Colonic mucosa (tissue), 4 donors: ENCODE measurements around the gene GNB1. TPM values are rescaled to one million over a fixed set of nuclear protein-coding genes. Genes with fewer than 3 reads are reported as not detected.

Experiments used
- DNase-seq: peaks from one replicate; pipeline ENCODE4 v3.0.0-alpha.2; 2020
- H3K27ac ChIP-seq: fragments of 200-600 bp; one replicate; pipeline ENCODE4 v1.8.0; 2021
- H3K27me3 ChIP-seq: fragments of 200-600 bp; one replicate; pipeline ENCODE4 v1.8.0; 2021
- H3K36me3 ChIP-seq: fragments of 200-600 bp; one replicate; pipeline ENCODE4 v1.8.0; 2021
- H3K4me1 ChIP-seq: fragments of 200-600 bp; one replicate; pipeline ENCODE4 v1.8.0; 2021; ENCODE audit warnings: mild to moderate bottlenecking
- H3K4me3 ChIP-seq: fragments of 200-600 bp; one replicate; pipeline ENCODE4 v1.8.0; 2021
- H3K9ac ChIP-seq, 2 donors: one replicate each; pipeline ENCODE4 v1.7.0; 2013; ENCODE audit warnings: control low read depth in 2 of 2, low read depth in 2 of 2, low read length in 2 of 2
- H3K9me3 ChIP-seq: fragments of 200-600 bp; one replicate; pipeline ENCODE4 v1.8.0; 2021
- intact Hi-C: fragments of 100-400 bp; cut with DNase I; formaldehyde crosslinking; loops from one replicate; pipeline ENCODE4 v1.14.1; 2022
- total RNA-seq, 2 donors: library from RNA; stranded (reverse); fragmentation: NEBNext Ultra II Directional in 1 of 2; extraction: Animal tissue kit (Norgen Biotek cat#: 25700) in 1 of 2; gene quantifications; one replicate each; pipeline ENCODE4 v1.2.1, GENCODE V29; 2021
- TF ChIP-seq, protein P1 (sequence below): fragments of 200-600 bp; IDR thresholded peaks from one replicate; pipeline ENCODE4 v1.8.0; 2022; ENCODE audit warnings: antibody characterized with exemption, mild to moderate bottlenecking
- donor health status: healthy.
- donor health status: DM: no; HTN: no; CAD: no.
- donor health status: DM: no; HTN: no; CAD: no.

Gene GNB1
- total RNA-seq, 2 donors from 2014 or later, result 281 to 367 TPM

DNA sequence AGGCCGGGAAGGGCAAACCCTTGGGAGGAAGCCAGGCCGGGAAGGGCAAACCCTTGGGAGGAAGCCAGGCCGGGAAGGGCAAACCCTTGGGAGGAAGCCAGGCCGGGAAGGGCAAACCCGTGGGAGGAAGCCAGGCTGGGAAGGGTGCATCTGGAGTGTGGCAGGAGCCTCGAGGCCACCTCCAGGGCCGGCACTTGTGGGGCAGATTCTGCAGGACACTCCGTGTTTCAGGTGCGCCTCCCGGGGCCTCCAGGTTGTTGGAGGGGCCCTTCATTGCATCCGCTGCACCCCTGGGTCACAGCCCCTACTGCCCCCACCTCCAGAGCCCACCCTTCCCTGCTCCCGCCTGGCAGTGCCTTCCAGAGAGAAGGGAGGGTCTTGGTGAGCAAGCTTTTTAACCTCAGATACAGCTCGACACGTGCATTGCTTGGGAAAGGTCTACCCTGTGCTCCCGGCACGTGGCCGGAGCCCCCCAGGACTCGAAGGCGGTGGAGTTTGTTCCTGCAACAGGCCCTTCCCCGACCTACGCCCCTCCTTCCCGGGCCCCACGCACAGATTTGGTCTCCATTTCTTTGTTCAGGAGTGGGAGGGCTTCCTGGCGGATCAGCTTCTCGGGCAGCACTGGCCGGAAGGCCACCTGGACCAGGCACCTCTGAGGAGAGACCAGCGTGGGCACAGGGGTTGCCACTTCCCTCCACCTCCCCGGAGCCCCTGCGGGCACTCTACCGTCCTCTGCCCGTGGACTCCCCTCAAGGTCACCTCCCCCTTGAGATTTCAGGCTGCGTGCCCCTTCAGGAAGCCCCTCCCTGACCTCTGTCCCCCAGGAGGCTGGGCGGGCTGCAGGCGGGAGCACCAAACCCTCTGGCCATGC is 37.6 kb upstream of the GNB1 start:
- no peaks in the 10 kb centered on the region for H3K4me1 ChIP-seq
- TF ChIP-seq, protein P1, sequence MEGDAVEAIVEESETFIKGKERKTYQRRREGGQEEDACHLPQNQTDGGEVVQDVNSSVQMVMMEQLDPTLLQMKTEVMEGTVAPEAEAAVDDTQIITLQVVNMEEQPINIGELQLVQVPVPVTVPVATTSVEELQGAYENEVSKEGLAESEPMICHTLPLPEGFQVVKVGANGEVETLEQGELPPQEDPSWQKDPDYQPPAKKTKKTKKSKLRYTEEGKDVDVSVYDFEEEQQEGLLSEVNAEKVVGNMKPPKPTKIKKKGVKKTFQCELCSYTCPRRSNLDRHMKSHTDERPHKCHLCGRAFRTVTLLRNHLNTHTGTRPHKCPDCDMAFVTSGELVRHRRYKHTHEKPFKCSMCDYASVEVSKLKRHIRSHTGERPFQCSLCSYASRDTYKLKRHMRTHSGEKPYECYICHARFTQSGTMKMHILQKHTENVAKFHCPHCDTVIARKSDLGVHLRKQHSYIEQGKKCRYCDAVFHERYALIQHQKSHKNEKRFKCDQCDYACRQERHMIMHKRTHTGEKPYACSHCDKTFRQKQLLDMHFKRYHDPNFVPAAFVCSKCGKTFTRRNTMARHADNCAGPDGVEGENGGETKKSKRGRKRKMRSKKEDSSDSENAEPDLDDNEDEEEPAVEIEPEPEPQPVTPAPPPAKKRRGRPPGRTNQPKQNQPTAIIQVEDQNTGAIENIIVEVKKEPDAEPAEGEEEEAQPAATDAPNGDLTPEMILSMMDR, result no peak
- intact Hi-C loops, result no loop called here
- H3K4me3 ChIP-seq, result no peak overlapping the region
- no peaks in the 10 kb centered on the region for H3K36me3 ChIP-seq
- H3K9ac ChIP-seq, result no peak overlapping the region
- DNase-seq, result no peak
- no peaks in the 10 kb centered on the region for H3K27me3 ChIP-seq
- no peak overlapping the region for H3K27ac ChIP-seq
- no peaks in the 10 kb centered on the region for H3K9me3 ChIP-seq

DNA sequence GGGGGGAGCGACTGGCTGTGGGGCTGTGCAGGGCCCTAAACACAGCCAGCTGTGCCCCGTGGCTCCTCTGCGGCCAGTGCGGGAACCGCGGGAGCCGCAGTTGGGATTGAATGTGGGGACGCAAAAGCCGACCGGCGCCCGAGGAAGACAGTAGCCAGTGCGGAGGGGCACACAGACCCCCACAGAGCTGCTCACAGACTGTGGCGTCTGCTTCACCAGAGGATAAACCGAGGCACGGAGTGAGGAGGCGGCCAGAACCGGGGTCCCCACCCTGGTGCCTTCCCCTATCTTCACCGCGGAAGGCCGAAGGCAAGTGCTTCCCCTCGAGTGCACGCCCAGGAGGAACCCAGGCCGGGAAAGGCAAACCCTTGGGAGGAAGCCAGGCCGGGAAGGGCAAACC is 36.9 kb upstream of the GNB1 start:
- no peaks in the 10 kb centered on the region for H3K36me3 ChIP-seq
- H3K27me3 ChIP-seq, result no peaks in the 10 kb centered on the region
- no peaks in the 10 kb centered on the region for H3K9me3 ChIP-seq
- H3K4me3 ChIP-seq, result no peak overlapping the region
- no peaks in the 10 kb centered on the region for H3K4me1 ChIP-seq
- DNase-seq, result no peak
- TF ChIP-seq, protein P1, result no peak
- intact Hi-C loops, result no loop called here
- H3K9ac ChIP-seq, result no peak overlapping the region
- H3K27ac ChIP-seq, result no peak overlapping the region

DNA sequence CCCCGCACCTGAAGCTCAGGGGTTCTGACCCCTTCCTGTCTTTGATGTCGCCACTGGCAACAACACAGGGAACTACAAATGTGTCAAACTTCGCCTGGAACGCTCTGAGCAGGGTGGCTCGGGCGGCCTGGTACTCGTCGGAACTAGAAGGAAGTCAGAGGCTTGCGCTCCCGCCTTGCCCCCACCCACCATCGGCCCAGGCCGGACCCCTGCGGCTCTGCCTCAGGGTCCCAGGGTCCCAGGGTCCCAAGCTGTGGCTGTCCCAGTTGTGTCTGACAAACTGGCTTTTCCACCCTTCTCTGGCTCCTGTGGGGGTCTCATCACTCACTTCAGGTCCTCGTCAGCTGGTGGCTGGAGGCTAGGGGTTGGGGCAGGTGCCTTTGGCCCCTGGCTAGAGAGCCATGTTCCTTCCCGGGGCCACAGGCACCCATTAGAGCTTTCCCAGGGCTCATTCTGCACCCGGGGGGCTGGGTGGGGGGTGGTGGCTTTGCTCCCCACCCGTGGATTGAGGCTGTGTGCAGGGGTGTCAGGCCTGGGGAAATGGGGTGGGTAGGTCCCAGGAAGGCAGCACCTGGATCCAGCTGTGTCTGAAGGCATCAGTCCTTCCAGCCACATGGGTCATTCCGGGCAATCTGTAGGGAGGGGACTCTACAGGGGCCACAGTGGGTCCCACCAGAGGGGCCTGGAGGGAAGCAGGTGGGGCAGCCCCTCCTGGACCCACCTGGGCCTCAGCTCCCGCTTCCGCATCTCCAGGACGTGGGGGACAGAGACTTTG is 36.2 kb upstream of the GNB1 start:
- intact Hi-C loops, result no loop called here
- TF ChIP-seq, protein P1, result no peak
- no peaks in the 10 kb centered on the region for H3K4me1 ChIP-seq
- no peak overlapping the region for H3K4me3 ChIP-seq
- H3K36me3 ChIP-seq, result no peaks in the 10 kb centered on the region
- H3K27me3 ChIP-seq, result no peaks in the 10 kb centered on the region
- no peak overlapping the region for H3K27ac ChIP-seq
- H3K9me3 ChIP-seq, result no peaks in the 10 kb centered on the region
- H3K9ac ChIP-seq, result no peak overlapping the region
- DNase-seq, result no peak

DNA sequence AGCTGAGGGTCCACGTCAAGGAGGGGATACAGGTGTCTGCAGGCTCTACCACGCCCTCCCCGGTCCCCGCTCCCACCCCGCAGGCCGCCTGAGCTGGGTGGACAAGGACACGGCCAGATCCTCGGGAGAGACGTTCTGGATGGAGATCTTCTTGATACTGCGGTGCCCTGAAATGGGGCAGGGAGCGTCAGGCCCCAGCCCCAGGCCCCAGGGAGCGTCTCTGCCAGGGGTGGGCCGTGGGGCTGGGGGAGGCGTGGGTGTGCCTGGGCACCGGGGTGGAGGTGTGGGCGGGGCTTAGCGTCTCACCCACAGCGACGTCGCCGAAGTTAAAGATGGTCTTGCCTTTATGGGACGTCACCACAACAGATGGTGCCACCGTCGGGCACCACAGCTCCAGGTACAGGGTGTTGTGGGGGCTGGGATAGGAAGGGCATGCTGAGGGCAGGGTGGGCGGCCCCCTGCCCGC is 35.5 kb upstream of the GNB1 start:
- H3K27ac ChIP-seq, result no peak overlapping the region
- H3K4me1 ChIP-seq, result no peaks in the 10 kb centered on the region
- intact Hi-C loops, result no loop called here
- no peak overlapping the region for H3K9ac ChIP-seq
- H3K4me3 ChIP-seq, result no peak overlapping the region
- DNase-seq, result no peak
- TF ChIP-seq, protein P1, result no peak
- no peaks in the 10 kb centered on the region for H3K36me3 ChIP-seq
- no peaks in the 10 kb centered on the region for H3K9me3 ChIP-seq
- no peaks in the 10 kb centered on the region for H3K27me3 ChIP-seq

DNA sequence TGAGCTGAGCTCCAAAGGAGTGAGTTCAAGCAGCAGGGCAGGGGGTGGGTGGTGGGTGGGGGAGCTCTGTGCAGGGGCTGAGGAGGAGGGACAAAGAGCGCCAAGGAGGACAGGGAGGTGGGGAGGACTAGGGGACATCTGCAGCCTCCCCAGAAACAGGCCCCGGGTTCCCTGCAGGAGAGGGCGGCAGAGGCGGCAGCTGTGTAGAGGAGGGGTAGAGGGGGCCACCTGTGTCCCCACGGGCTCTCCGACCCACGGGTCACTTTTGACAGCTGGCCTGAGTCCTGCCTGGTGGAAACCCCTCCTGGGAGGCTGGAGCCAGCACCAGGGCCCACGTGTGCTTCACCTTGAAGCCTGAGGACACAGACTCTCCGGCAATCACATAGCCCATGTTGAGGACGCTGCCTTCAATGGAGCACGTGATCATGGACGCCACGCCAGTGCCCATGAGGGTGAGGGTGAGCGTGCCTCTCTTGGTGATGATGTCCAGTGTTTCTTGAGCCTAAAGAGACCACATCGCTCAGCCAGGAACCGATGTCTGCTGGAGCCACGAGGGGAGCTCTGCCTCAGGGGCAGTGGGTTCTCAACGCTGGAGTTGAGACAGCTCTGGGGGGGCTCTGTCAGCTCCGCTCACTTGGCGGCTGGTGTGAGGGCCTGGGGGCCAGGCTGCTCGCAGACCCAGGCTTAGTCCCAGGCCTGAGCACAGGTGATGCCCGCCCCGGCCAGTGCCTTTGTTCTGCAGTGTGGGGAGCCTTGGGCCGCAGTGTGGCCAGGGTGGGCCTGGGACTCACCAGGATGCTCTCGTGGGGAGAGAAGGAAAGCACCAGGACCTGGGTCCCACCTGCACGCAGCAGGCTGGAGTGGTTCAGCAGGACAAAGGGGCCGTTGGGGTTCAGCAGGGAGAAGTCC is 34.8 kb upstream of the GNB1 start:
- no peaks in the 10 kb centered on the region for H3K27me3 ChIP-seq
- no peaks in the 10 kb centered on the region for H3K4me1 ChIP-seq
- no peaks in the 10 kb centered on the region for H3K9me3 ChIP-seq
- H3K36me3 ChIP-seq, result no peaks in the 10 kb centered on the region
- intact Hi-C loops, result no loop called here
- TF ChIP-seq, protein P1, result no peak
- H3K27ac ChIP-seq, result no peak overlapping the region
- H3K4me3 ChIP-seq, result no peak overlapping the region
- no peak overlapping the region for H3K9ac ChIP-seq
- DNase-seq, result no peak
